GM23338 (cell line): Measurements from ENCODE around the gene RGS7. TPM values are rescaled to one million over a fixed set of nuclear protein-coding genes. Genes with fewer than 3 reads are reported as not detected.

Source experiments
- ATAC-seq: fragments of 200-7000 bp; cut with Tn5 transposase; 3 replicates; pipeline ENCODE4 v1.9.1; 2020
- DNase-seq: peaks from one replicate; pipeline ENCODE4 v3.0.0-alpha.2; 2015; ENCODE audit warnings: low spot score
- H2AFZ ChIP-seq: fragments of 200-600 bp; sonication (generic); 2 replicates; pipeline ENCODE4 v1.8.0; 2016; ENCODE audit warnings: antibody characterized with exemption, mild to moderate bottlenecking, moderate library complexity
- H3F3A ChIP-seq: fragments of 200-600 bp; sonication (generic); replicated peaks from 2 replicates; pipeline ENCODE4 v1.8.0; 2017; ENCODE audit warnings: antibody characterized with exemption, mixed run types, low read depth
- H3K27ac ChIP-seq: fragments of 200-600 bp; sonication (generic); 2 replicates; pipeline ENCODE4 v1.6.1; 2016; ENCODE audit warnings: low read depth
- H3K27me3 ChIP-seq: fragments of 200-600 bp; sonication (generic); 2 replicates; pipeline ENCODE4 v1.8.0; 2016; ENCODE audit warnings: mild to moderate bottlenecking, mixed run types, moderate library complexity; ENCODE audit not compliant: insufficient read depth
- H3K36me3 ChIP-seq: fragments of 200-600 bp; sonication (generic); 2 replicates; pipeline ENCODE4 v1.8.0; 2016; ENCODE audit warnings: mild to moderate bottlenecking; ENCODE audit not compliant: insufficient read depth
- H3K4me1 ChIP-seq: fragments of 200-600 bp; sonication (generic); 2 replicates; pipeline ENCODE4 v1.8.0; 2016; ENCODE audit warnings: mild to moderate bottlenecking, moderate library complexity; ENCODE audit not compliant: insufficient read depth
- H3K4me2 ChIP-seq: fragments of 200-600 bp; sonication (generic); 2 replicates; pipeline ENCODE4 v1.7.1; 2017; ENCODE audit warnings: mixed run types
- H3K4me3 ChIP-seq: fragments of 200-600 bp; sonication (generic); 2 replicates; pipeline ENCODE4 v1.6.1; 2016; ENCODE audit warnings: mixed run types
- H3K79me2 ChIP-seq: fragments of 200-600 bp; sonication (generic); replicated peaks from 2 replicates; pipeline ENCODE4 v1.8.0; 2017; ENCODE audit warnings: mild to moderate bottlenecking; ENCODE audit not compliant: insufficient read depth
- H3K9me2 ChIP-seq: fragments of 200-600 bp; sonication (generic); 2 replicates; pipeline ENCODE4 v1.8.0; 2017; ENCODE audit not compliant: insufficient read depth
- H4K20me1 ChIP-seq: fragments of 200-600 bp; sonication (generic); replicated peaks from 2 replicates; pipeline ENCODE4 v1.8.0; 2017; ENCODE audit warnings: mild to moderate bottlenecking; ENCODE audit not compliant: insufficient read depth
- H3K27ac Mint-ChIP-seq: 2 replicates; pipeline ENCODE4 v1.8.0; 2020; ENCODE audit warnings: inconsistent platforms, mild to moderate bottlenecking, moderate library complexity, mixed read lengths
- H3K27me3 Mint-ChIP-seq: 3 replicates; pipeline ENCODE4 v1.8.0; 2022; ENCODE audit warnings: low read depth, mild to moderate bottlenecking, moderate library complexity, mixed read lengths, inconsistent platforms; ENCODE audit not compliant: insufficient read depth, poor library complexity
- H3K36me3 Mint-ChIP-seq: 3 replicates; pipeline ENCODE4 v1.8.0; 2021; ENCODE audit warnings: low read depth, mild to moderate bottlenecking, inconsistent platforms, moderate library complexity, mixed read lengths
- H3K4me1 Mint-ChIP-seq: 3 replicates; pipeline ENCODE4 v1.8.0; 2020; ENCODE audit warnings: mild to moderate bottlenecking, inconsistent platforms, mixed read lengths
- H3K4me3 Mint-ChIP-seq: 3 replicates; pipeline ENCODE4 v1.8.0; 2021; ENCODE audit warnings: moderate library complexity, mild to moderate bottlenecking, inconsistent platforms, mixed read lengths
- H3K9me3 Mint-ChIP-seq: 3 replicates; pipeline ENCODE4 v1.8.0; 2020; ENCODE audit warnings: moderate library complexity, mild to moderate bottlenecking, inconsistent platforms, mixed read lengths
- CREB1 ChIP-seq: fragments of 250-450 bp; sonication (Bioruptor Pico); IDR thresholded peaks from 2 replicates; pipeline ENCODE4 v1.5.0; 2020; ENCODE audit warnings: low read depth, mild to moderate bottlenecking, moderate library complexity
- EZH2phosphoT487 ChIP-seq: fragments of 200-600 bp; sonication (generic); IDR thresholded peaks from one replicate; pipeline ENCODE4 v1.8.1; 2018; ENCODE audit warnings: antibody characterized with exemption; ENCODE audit not compliant: unreplicated experiment
- JUNB ChIP-seq: IDR thresholded peaks from one replicate; pipeline ENCODE4 v1.6.1; 2016; ENCODE audit warnings: antibody characterized with exemption; ENCODE audit not compliant: unreplicated experiment
- NANOG ChIP-seq: IDR thresholded peaks from 2 replicates; pipeline ENCODE4 v1.6.1; 2016; ENCODE audit warnings: antibody characterized with exemption, borderline replicate concordance
- POLR2AphosphoS5 ChIP-seq: IDR thresholded peaks from 2 replicates; pipeline ENCODE4 v1.6.1; 2016; ENCODE audit warnings: antibody characterized with exemption, low read depth
- ZNF114 ChIP-seq: fragments of 250-450 bp; sonication (Bioruptor Pico); IDR thresholded peaks from 2 replicates; pipeline ENCODE4 v1.5.0; 2020; ENCODE audit warnings: mild to moderate bottlenecking, moderate library complexity
- ZNF331 ChIP-seq: fragments of 250-450 bp; sonication (Bioruptor Pico); IDR thresholded peaks from 2 replicates; pipeline ENCODE4 v1.5.0; 2020; ENCODE audit warnings: low read depth, mild to moderate bottlenecking, moderate library complexity
- polyA plus RNA-seq: library from polyadenylated mRNA; unstranded; fragments of >200 nt; fragmentation: Nextera tagmentation; extraction: Ambion mirVana; gene quantifications from 2 replicates; pipeline ENCODE4 v1.2.1, GENCODE V29; 2016
- total RNA-seq: library from RNA; depleted of rRNA; stranded (reverse); fragments of >200 nt; shearing (Covaris generic); gene quantifications from 2 replicates; pipeline ENCODE4 v1.2.3, GENCODE V29; 2014
- TF ChIP-seq, protein P1 (sequence below): IDR thresholded peaks from one replicate; pipeline ENCODE4 v1.6.1; 2018; ENCODE audit warnings: antibody characterized with exemption; ENCODE audit not compliant: unreplicated experiment
- TF ChIP-seq, protein P2 (sequence below), 2 experiments: fragments of 200-600 bp in 1 of 2; sonication (generic) in 1 of 2; conservative IDR thresholded peaks; 2 replicates each; pipeline versions ENCODE4 v1.5.1 to v1.6.1; 2016 to 2017; ENCODE audit warnings: antibody characterized with exemption in 2 of 2, low read depth in 2 of 2, mild to moderate bottlenecking in 2 of 2, moderate library complexity in 1 of 2

RGS7 gene
- total and polyA plus RNA-seq, 2 experiments from 2014 or later = 2.0 to 2.2 TPM

DNA sequence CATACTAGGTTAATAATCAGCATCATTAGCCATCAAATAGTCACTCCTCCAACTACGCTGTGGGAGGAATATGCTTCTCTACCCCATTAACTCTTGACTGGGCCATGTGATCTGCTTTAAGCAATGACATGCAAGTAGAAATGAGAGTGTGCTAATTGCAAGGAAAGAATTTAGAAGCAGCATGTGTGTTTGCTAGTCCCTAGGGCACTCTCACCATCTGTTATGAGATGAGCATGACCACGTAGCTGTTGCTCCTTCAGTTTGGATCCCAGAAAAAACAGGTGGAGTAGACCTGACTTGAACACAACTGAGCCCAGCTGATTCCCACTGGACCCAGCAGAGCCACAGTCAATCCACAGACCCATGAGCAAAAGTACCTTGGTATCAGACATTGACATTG, 19.7 kb upstream of the RGS7 start (continued):
- TF ChIP-seq ZNF331 (CRISPR knock-in tag) (no peak), JUNB (no peak)
- TF ChIP-seq, protein P1, sequence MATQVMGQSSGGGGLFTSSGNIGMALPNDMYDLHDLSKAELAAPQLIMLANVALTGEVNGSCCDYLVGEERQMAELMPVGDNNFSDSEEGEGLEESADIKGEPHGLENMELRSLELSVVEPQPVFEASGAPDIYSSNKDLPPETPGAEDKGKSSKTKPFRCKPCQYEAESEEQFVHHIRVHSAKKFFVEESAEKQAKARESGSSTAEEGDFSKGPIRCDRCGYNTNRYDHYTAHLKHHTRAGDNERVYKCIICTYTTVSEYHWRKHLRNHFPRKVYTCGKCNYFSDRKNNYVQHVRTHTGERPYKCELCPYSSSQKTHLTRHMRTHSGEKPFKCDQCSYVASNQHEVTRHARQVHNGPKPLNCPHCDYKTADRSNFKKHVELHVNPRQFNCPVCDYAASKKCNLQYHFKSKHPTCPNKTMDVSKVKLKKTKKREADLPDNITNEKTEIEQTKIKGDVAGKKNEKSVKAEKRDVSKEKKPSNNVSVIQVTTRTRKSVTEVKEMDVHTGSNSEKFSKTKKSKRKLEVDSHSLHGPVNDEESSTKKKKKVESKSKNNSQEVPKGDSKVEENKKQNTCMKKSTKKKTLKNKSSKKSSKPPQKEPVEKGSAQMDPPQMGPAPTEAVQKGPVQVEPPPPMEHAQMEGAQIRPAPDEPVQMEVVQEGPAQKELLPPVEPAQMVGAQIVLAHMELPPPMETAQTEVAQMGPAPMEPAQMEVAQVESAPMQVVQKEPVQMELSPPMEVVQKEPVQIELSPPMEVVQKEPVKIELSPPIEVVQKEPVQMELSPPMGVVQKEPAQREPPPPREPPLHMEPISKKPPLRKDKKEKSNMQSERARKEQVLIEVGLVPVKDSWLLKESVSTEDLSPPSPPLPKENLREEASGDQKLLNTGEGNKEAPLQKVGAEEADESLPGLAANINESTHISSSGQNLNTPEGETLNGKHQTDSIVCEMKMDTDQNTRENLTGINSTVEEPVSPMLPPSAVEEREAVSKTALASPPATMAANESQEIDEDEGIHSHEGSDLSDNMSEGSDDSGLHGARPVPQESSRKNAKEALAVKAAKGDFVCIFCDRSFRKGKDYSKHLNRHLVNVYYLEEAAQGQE = no peak

DNA sequence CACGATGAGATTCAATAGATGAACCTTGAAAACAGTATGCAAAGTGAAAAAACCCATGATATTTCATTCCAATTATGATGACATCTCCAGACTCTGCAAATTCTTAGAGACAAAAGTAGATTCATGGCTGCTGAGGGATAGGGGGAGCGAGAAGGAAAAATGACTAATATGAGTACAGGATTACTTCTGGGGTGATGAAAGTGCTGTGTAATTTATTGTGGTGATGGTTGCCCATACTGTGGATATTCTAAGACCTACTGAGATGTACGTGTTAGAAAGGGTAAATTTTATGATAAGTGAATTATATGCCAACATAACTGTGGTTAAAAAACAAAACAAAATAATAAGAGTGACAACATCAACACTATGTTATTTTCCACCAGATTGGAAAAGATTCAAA, 18.9 kb upstream of the RGS7 start:
- H3K36me3 Mint-ChIP-seq = no peaks in the 10 kb centered on the region
- Histone ChIP-seq H3K27ac (no peak overlapping the region), H3K4me2 (no peak overlapping the region), H3K4me1 (no peaks in the 10 kb centered on the region), H3K36me3 (no peaks in the 10 kb centered on the region), H3K79me2 (no peaks in the 10 kb centered on the region), H3K27me3 (no peaks in the 10 kb centered on the region), H3F3A (no peaks in the 10 kb centered on the region), H4K20me1 (no peaks in the 10 kb centered on the region), H3K4me3 (no peak overlapping the region), H3K9me2 (0 out of 2 replicates have a peak, but pooled peaks cover 3% of the 10 kb centered on the region), H2AFZ (no peak overlapping the region)
- DNase-seq (no peak), ATAC-seq (no peak)
- H3K4me3 Mint-ChIP-seq = no peak overlapping the region
- H3K4me1 Mint-ChIP-seq = no peaks in the 10 kb centered on the region
- TF ChIP-seq POLR2AphosphoS5 (no peak), NANOG (no peak), EZH2phosphoT487 (no peak), ZNF331 (CRISPR knock-in tag) (no peak), ZNF114 (CRISPR knock-in tag) (no peak), CREB1 (CRISPR knock-in tag) (no peak), JUNB (no peak)
- TF ChIP-seq, protein P2, sequence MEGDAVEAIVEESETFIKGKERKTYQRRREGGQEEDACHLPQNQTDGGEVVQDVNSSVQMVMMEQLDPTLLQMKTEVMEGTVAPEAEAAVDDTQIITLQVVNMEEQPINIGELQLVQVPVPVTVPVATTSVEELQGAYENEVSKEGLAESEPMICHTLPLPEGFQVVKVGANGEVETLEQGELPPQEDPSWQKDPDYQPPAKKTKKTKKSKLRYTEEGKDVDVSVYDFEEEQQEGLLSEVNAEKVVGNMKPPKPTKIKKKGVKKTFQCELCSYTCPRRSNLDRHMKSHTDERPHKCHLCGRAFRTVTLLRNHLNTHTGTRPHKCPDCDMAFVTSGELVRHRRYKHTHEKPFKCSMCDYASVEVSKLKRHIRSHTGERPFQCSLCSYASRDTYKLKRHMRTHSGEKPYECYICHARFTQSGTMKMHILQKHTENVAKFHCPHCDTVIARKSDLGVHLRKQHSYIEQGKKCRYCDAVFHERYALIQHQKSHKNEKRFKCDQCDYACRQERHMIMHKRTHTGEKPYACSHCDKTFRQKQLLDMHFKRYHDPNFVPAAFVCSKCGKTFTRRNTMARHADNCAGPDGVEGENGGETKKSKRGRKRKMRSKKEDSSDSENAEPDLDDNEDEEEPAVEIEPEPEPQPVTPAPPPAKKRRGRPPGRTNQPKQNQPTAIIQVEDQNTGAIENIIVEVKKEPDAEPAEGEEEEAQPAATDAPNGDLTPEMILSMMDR (conservative IDR thresholded peaks at IDR 0.05; ENCODE audit: low read depth in 2 of 2) = no peak
- TF ChIP-seq, protein P1 = no peak
- no peak overlapping the region for H3K27ac Mint-ChIP-seq
- no peaks in the 10 kb centered on the region for H3K9me3 Mint-ChIP-seq
- no peaks in the 10 kb centered on the region for H3K27me3 Mint-ChIP-seq
